Measurements from ENCODE around the gene SLC16A13.
"Not testable (repeated sequence)": the region's sequence is repeated elsewhere in the genome, so short reads cannot be mapped to it uniquely, and the experiment has no call there.

SLC16A13 gene

GRCh38 chr17:7064261-7064660 lies 28.4 kb downstream of the SLC16A13 start:
- no peak for DNase-seq (ENCODE audit: low spot score)

- no peak for DNase-seq (ENCODE audit: low spot score)
Observed at GRCh38 chr17:7067198-7067597, 31.4 kb downstream of the SLC16A13 start.

GRCh38 chr17:7068268-7068667 lies 32.5 kb downstream of the SLC16A13 start:
- DNase-seq (ENCODE audit: low spot score): no peak

GRCh38 chr17:7070712-7071111 lies 34.9 kb downstream of the SLC16A13 start:
- DNase-seq (ENCODE audit: low spot score): no peak

- DNase-seq (ENCODE audit: low spot score): no peak
Observed at GRCh38 chr17:7072406-7072805, 36.6 kb downstream of the SLC16A13 start.

- DNase-seq (ENCODE audit: low spot score): no peak
Observed at GRCh38 chr17:7074931-7075330, 39.1 kb downstream of the SLC16A13 start.

- DNase-seq (ENCODE audit: low spot score): no peak
Observed at GRCh38 chr17:7077911-7078546, 42.2 kb downstream of the SLC16A13 start.

GRCh38 chr17:7078711-7079110 lies 42.9 kb downstream of the SLC16A13 start:
- no peak for DNase-seq (ENCODE audit: low spot score)

GRCh38 chr17:7079581-7080455 lies 44.0 kb downstream of the SLC16A13 start, which contains the start of gene CLEC10A:
Gene CLEC10A (minus strand): TSS chr17:7080251. CDS start chr17:7078812, 1,439 bp downstream.
- no peak for DNase-seq (ENCODE audit: low spot score)

GRCh38 chr17:7080456-7081041 lies 44.7 kb downstream of the SLC16A13 start:
- DNase-seq (ENCODE audit: low spot score): no peak

- DNase-seq (ENCODE audit: low spot score): no peak
Observed at GRCh38 chr17:7081341-7082062, 45.7 kb downstream of the SLC16A13 start.

- DNase-seq (ENCODE audit: low spot score): no peak
Observed at GRCh38 chr17:7083592-7083991, 47.8 kb downstream of the SLC16A13 start.

- no peak for DNase-seq (ENCODE audit: low spot score)
Observed at GRCh38 chr17:7084088-7084487, 48.3 kb downstream of the SLC16A13 start.

GRCh38 chr17:7088442-7088841 lies 52.6 kb downstream of the SLC16A13 start:
- DNase-seq (ENCODE audit: low spot score): not testable (repeated sequence)

- not testable (repeated sequence) for DNase-seq (ENCODE audit: low spot score)
Observed at GRCh38 chr17:7089570-7089969, 53.8 kb downstream of the SLC16A13 start.

Measured in AG08395 (cell line).